NT2/D1 (cell line): ENCODE data around the gene GSTCD.

Experiments used
- SUZ12 ChIP-seq: IDR thresholded peaks from 2 replicates; pipeline ENCODE4 v1.6.1; 2011; ENCODE audit not compliant: insufficient read length, insufficient read depth; ENCODE audit errors: extremely low read depth
- YY1 ChIP-seq: IDR thresholded peaks from 2 replicates; pipeline ENCODE4 v1.6.1; 2011; ENCODE audit not compliant: insufficient read length, insufficient read depth
- ZNF274 ChIP-seq: IDR thresholded peaks from 2 replicates; pipeline ENCODE4 v1.6.1; 2011; ENCODE audit warnings: mild to moderate bottlenecking, low read depth, low read length

GRCh38 chr4:105831189-105831588 is 122.6 kb downstream of the GSTCD start:
- TF ChIP-seq YY1 (no peak), ZNF274 (no peak), SUZ12 (no peak)
